Measurements from ENCODE around the gene TICAM1.
A peak's percentile ranks its signal among the peaks of the same experiment; 100 is the strongest.
"Not testable (repeated sequence)": the region's sequence is repeated elsewhere in the genome, so short reads cannot be mapped to it uniquely, and the experiment has no call there.

TICAM1 gene

DNA sequence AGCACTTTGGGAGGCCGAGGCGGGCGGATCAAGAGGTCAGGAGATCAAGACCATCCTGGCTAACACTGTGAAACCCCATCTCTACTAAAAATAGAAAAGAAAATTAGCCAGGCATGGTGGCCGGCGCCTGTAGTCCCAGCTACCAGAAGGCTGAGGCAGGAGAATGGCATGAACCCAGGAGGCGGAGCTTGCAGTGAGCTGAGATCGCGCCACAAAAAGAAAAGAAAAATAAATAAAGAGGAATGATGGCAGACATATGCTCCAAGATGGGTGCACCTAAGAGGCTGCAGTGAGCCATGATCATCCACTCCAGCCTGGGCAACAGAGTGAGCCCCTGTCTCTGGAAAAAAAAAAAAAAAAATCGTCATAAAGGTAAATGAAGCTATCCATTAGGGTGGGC is 14.5 kb upstream of the TICAM1 start:
- DNase-seq (ENCODE audit: low read depth in 2 of 3, low spot score in 2 of 3), result not testable (repeated sequence)

- DNase-seq (ENCODE audit: low read depth in 2 of 3, low spot score in 2 of 3), result no peak
Measured at GRCh38 chr19:4844348-4845179, 13.1 kb upstream of the TICAM1 start.

GRCh38 chr19:4843647-4843965 is 12.1 kb upstream of the TICAM1 start:
- DNase-seq (ENCODE audit: low read depth in 2 of 3, low spot score in 2 of 3), result no peak

DNA sequence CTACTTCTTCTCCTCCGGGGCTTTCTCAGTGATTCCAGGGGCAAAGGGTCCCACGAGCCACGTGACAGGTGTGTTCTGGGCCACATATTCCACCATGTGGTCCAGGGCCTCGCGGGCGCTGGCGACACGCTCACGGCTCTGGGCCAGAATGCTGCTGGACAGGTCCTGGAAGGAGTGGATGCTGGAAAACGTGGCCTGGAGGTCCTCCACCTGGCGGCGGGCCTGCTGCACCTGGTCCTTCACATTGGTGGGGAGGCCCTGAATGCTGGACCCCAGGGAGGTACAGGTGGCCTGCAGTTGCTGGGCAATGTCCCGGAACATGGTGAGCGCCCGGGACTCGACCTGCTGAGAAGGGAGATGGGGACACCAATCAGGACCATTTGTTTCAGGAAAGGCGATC is 7.7 kb upstream of the TICAM1 start:
- DNase-seq (ENCODE audit: low read depth in 2 of 3, low spot score in 2 of 3), result no peak

- no peak for DNase-seq (ENCODE audit: low read depth in 2 of 3, low spot score in 2 of 3)
Measured at GRCh38 chr19:4832776-4833175, 1.3 kb upstream of the TICAM1 start.

DNA sequence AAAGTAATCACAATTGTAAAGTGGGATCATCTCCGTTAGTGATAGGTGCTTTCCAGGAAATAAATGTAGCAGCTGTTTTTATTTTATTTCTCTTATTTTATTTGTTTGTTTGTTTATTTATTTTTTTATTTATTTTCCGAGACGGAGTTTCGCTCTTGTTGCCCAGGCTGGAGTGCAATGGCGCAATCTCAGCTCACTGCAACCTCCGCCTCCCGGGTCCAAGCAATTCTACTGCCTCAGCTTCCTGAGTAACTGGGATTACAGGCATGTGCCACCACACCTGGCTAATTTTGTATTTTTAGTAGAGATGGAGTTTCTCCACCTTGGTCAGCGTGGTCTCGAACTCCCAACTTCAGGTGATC is 448 bp upstream of the TICAM1 start:
- not testable (repeated sequence) for DNase-seq (ENCODE audit: low read depth in 2 of 3, low spot score in 2 of 3)

DNA sequence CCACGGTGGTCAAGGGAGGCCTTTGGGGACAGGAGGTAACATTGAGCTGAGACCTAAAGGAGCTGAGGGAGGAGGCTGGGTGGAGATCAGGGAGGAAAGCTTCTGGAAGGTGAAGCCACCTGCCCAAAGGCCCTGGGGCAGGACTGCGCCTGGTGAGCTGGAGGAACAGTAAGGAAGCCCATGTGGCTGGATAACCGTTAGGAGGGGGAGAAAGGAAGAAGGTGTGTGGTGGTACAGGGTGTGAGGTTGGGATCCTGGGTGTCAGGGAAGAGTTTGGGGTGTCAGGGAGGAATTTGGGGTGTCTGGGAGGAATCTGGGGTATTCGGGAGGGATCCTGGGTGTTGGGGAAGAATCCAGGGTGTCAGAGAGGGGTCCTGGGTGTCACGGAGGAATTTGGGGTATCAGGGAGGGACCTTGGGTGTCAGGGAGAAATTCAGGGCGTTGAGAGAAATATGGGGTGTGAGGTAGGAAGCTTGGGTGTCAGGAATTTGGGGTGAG is 695 bp downstream of the TICAM1 start:
- no peak for DNase-seq (ENCODE audit: low read depth in 2 of 3, low spot score in 2 of 3)

- no peak for DNase-seq (ENCODE audit: low read depth in 2 of 3, low spot score in 2 of 3)
Measured at GRCh38 chr19:4830332-4830731, 1.2 kb downstream of the TICAM1 start.

GRCh38 chr19:4829001-4829712 is 2.4 kb downstream of the TICAM1 start:
- DNase-seq (ENCODE audit: low read depth in 2 of 3, low spot score in 2 of 3), result no peak

DNA sequence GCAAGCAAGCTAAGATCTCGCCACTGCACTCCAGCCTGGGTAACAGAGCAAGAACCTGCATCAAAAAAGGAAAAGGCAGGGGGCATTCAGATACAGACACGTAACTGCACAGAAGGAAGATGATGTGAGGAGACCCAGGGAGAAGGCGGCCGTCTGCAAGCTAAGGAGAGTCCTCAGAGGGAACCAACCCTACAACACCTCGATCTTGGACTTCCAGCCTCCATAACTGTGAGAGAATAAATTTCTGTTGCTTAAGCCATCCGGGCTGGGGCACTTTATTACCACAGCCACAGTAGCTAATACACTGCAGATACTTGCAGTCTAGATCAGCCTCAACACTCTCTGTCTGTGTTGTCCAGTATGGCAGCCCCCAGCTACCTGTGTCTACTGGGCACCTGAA is 7.9 kb downstream of the TICAM1 start:
- no peak for DNase-seq (ENCODE audit: low read depth in 2 of 3, low spot score in 2 of 3)

GRCh38 chr19:4822354-4822753 is 9.2 kb downstream of the TICAM1 start:
- not testable (repeated sequence) for DNase-seq (ENCODE audit: low read depth in 2 of 3, low spot score in 2 of 3)

DNA sequence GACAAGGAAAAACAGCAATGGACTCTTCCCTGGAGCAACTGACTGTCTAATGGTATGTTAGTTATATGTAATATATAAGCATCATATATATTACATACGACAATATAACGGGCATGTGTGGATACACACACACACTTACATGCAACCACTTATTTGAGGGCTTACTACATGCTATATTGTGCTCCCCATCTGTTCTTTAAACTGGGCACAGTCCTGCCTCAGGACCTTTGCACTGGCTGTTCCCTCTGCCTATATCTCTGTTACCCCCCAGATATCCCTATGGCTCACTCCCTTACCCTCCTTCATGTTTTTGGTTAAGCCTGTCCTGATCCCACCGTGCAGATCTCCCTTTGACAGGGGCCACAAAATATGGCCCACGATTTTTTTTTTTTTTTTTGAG is 10.2 kb downstream of the TICAM1 start:
- no peak for DNase-seq (ENCODE audit: low read depth in 2 of 3, low spot score in 2 of 3)

DNA sequence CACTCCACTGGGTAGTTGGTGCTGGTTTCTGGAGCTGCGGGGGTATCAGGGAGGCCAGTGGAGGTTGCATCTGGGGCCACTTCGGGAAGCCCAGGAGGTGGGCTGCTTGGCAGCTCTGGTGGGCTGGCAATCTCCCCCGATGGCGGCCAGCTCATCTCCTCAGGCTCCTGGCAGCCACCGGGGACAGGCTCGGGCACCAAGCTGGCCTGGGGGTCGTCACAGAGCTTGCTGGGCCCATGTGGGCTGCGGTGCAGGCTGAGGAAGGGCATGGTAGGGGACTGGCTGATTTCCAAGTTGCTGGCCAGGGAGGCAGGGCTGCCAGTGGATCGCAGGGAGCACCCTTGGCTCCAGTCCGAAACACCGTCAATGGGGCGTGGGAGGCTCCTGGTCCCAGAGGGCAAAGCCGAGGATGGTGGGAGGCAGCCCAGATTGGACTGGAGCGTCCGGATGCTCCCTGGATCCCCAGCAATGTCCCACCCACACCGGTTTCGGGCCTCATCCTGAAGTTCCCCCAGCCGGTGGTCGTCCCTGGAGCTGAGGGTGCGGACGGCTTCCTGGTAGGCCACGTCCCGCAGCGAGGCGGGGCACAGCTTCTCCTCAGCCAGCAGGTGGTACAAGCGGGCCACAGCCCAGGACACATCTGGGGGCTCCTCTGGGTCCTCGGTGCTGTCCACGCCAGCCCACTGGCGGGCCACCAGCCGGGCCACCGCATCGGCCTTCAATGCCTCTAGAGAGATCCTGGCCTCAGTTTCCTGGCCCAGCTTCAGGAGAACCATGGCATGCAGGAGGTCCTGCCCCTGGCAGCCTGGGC is 13.8 kb downstream of the TICAM1 start:
- DNase-seq (ENCODE audit: low read depth in 2 of 3, low spot score in 2 of 3), result no peak

- DNase-seq (ENCODE audit: low read depth in 2 of 3, low spot score in 2 of 3), result no peak
Measured at GRCh38 chr19:4816950-4817278, 14.6 kb downstream of the TICAM1 start.

DNA sequence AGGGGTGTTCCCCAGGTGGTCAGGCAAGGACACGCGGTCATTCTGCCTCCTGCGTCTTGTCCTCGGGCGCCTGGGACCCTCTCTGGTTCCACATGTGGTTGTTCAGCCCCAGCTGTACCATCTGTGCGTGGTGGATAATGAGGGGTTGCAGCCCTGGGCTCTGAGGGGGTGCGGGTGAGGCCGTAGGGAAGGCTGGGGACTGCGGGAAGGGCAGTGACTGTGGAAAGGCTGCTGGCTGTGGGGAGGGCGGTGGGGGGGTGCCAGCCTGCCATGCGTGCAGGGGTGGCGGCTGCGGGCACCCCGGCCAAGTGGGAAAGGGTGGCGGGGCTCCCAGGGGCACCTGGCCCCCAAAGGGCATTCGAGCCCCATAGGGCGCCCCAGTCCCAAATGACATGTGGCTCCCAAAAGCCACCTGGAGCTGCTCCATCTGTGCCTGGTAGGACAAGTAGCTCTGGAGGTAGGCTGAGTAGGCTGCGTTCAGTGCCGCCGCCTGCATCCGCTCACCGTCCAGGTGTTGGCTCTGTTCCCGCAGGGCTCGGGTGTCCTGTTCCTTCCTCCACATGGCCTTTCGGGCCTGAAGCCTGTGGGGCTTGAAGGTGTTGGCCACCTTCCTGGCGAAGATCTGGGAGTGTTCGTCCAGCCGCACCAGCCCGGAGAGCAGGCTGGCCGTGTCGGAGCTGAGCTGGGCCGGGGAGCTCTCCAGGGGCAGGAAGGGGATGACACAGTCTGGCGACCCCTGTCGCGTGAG is 15.1 kb downstream of the TICAM1 start:
- DNase-seq (ENCODE audit: low read depth in 2 of 3, low spot score in 2 of 3), result no peak

GRCh38 chr19:4815426-4816201 is 15.9 kb downstream of the TICAM1 start:
- peak in 2 of 3 experiments; percentile 56 to 58 for DNase-seq (ENCODE audit: low read depth in 2 of 3, low spot score in 2 of 3)

DNA sequence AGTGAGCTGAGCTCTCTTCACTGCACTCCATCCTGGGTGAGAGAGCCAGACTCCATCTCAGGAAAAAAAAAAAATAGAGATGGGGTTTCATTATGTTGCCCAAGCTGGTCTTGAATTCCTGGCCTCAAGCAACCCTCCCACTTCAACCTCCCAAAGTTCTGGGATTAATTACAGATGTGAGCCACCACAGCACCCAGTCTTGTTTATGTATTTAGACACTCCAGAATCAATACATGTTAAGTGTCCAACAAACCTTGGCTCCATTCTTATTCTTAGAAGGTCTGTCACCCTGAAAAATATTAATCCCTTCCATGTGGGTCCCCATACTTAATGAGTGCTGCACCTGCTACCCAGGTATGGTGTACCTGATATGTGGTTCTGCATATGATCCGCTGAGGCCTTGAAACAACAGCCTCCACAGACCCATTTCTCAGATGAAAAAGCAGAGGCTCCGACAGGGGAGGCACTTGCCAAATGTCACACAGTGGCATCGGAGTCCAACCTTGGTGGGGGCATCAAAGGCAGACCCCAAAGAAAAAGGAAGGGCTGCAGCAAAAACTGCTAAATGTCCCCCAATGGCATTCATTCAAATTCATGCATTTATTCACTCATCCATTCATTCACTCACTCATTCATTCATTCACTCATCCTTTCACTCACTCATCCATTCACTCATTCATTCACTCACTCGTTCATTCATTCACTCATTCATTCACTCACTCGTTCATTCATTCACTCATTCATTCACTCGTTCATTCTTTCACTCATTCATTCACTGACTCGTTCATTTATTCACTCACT is 16.7 kb downstream of the TICAM1 start:
- DNase-seq (ENCODE audit: low read depth in 2 of 3, low spot score in 2 of 3), result no peak

- DNase-seq (ENCODE audit: low read depth in 2 of 3, low spot score in 2 of 3), result peak; percentile 66 to 97 (median 95)
Measured at GRCh38 chr19:4811328-4812131, 20.0 kb downstream of the TICAM1 start.

DNA sequence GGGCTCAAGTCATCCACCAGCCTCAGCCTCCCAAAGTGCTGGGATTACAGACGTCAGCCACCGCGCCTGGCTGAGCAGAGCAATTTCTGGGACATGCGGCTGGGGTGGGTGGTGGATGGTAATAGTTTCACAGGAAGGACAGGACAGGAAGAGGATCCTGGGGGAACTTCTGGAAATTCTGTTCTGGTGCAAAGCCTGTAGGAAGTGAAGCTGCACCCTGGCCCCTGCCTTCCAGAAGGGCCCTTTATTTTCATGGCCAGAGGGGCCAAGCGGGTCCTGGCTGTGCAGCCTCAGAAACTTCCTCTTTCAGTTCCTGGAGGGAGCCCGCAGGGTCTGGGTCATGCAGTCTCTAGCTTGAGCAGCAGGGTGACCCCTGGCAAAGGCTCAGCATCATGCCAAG is 24.3 kb downstream of the TICAM1 start:
- DNase-seq (ENCODE audit: low read depth in 2 of 3, low spot score in 2 of 3), result no peak
